Heart right ventricle (tissue), 16 donors: ENCODE measurements around the gene SAXO1. TPM values are rescaled to one million over a fixed set of nuclear protein-coding genes. Genes with fewer than 3 reads are reported as not detected.

Experiments
- ATAC-seq, 8 donors: fragments of 200-7000 bp; cut with Tn5 transposase; one replicate each; pipeline ENCODE4 v1.9.1; 2020; ENCODE audit warnings: mild to moderate bottlenecking in 8 of 8, moderate library complexity in 8 of 8, moderate number of reproducible peaks in 1 of 8
- DNase-seq, 2 donors: peaks; one replicate each; pipeline ENCODE4 v3.0.0-alpha.2; 2020
- H3K27ac ChIP-seq, 10 donors: fragments of 200-600 bp; sonication (generic) in 2 of 10; one replicate each; pipeline versions ENCODE4 v1.5.0 to v1.8.0; 2020 to 2022; ENCODE audit warnings: mild to moderate bottlenecking in 3 of 10
- H3K27me3 ChIP-seq, 7 donors: fragments of 200-600 bp; one replicate each; pipeline ENCODE4 v1.8.0; 2021 to 2022; ENCODE audit warnings: mild to moderate bottlenecking in 2 of 7
- H3K36me3 ChIP-seq, 9 donors: fragments of 200-600 bp; sonication (generic) in 1 of 9; one replicate each; pipeline versions ENCODE4 v1.5.0 to v1.8.0; 2020 to 2022; ENCODE audit warnings: mild to moderate bottlenecking in 2 of 9
- H3K4me1 ChIP-seq, 9 donors: fragments of 200-600 bp; sonication (generic) in 1 of 9; one replicate each; pipeline versions ENCODE4 v1.5.0 to v1.8.0; 2020 to 2022; ENCODE audit warnings: mild to moderate bottlenecking in 4 of 9
- H3K4me3 ChIP-seq, 10 donors: fragments of 200-600 bp; sonication (generic) in 2 of 10; one replicate each; pipeline versions ENCODE4 v1.5.0 to v1.8.0; 2020 to 2022; ENCODE audit warnings: mild to moderate bottlenecking in 7 of 10, moderate library complexity in 2 of 10
- H3K9me3 ChIP-seq, 11 donors: fragments of 200-600 bp in 10 of 11; sonication (generic) in 2 of 11; one replicate each; pipeline versions ENCODE4 v1.5.0 to v1.8.0; 2013 to 2022; ENCODE audit warnings: mild to moderate bottlenecking in 2 of 11, control low read depth in 1 of 11, moderate library complexity in 1 of 11
- CTCF ChIP-seq, 9 donors: fragments of 200-600 bp; sonication (generic) in 2 of 9; IDR thresholded peaks; one replicate each; pipeline versions ENCODE4 v1.5.0 to v1.8.0; 2021 to 2022; ENCODE audit warnings: antibody characterized with exemption in 9 of 9, mild to moderate bottlenecking in 5 of 9, moderate library complexity in 1 of 9
- WGBS, 2 donors: extraction: QIAGEN DNeasy Blood & Tissue Kit; methylation state at CpG; one replicate each; pipeline ENCODE4 v1.1.7; 2013; ENCODE audit warnings: inconsistent platforms in 1 of 2; 5-methylcytosine and 5-hydroxymethylcytosine counted together
- intact Hi-C, 10 donors: fragments of 100-400 bp; cut with DNase I; formaldehyde crosslinking; loops; one replicate each; pipeline versions ENCODE4 v1.11.1 to v1.14.2; 2022
- polyA plus RNA-seq, 2 donors: library from polyadenylated mRNA; stranded (reverse); fragments of 200-250 nt; gene quantifications; one replicate each; pipeline ENCODE4 v1.2.3, GENCODE V29; 2013
- total RNA-seq, 10 donors: library from RNA; stranded (reverse); fragmentation: NEBNext Ultra II Directional in 3 of 10; extraction: Animal tissue kit (Norgen Biotek cat#: 25700) in 3 of 10; gene quantifications; one replicate each; pipeline versions ENCODE4 v1.2.1 to v1.2.4, GENCODE V29; 2021 to 2023
- donor health status: Arrhythmogenic right ventricular cardiomyopathy.
- donor health status: ischemic (EF 13 %, LVEDD 7.1; RV severe dilation, severe dysfunction).
- donor health status: healthy with polysubstance abuse.
- donor health status: DM: no; HTN: yes; CAD: no.
- donor health status: DM: no; HTN: no; CAD: no.
- donor health status: ischemic (EF 25% LVEDD 6.9; RV normal size, moderate dysfunction).
- donor health status: ischemic (EF 25% LVEDD 5.7; RV mildly dilated, moderate dysfunction).
- donor health status: healthy.
- donor health status: DM: yes; HTN: yes; CAD: no.
- donor health status: Ischemic cardiomyopathy.
- donor health status: ischemic (EF 35%, LVEDD 5.7; RV mildly dilated, moderate dysfunction).
- donor health status: nonischemic (EF 11% LVEDD 7.7; RV severe dilation, severe dysfunction).
- donor health status: DM: yes; HTN: yes; CAD: no.
- donor health status: PGD.
- donor health status: ischemic (EF 29% LVEDD 5.4; RV normal size, mild dysfunction).
- donor health status: nonischemic (EF 23%, LVEDD 6.1; RV moderate dilation, normal function).

SAXO1 gene
- total and polyA plus RNA-seq, 12 donors, result 0.06 TPM; not detected in 11

GRCh38 chr9:18951936-18952335, 81.1 kb downstream of the SAXO1 start:
- TF ChIP-seq CTCF (IDR thresholded peaks at IDR 0.05), result no peak
- ATAC-seq (no peak), DNase-seq (no peak)
- Histone ChIP-seq H3K4me3 (no peak overlapping the region), H3K27ac (no peak overlapping the region), H3K36me3 (no peaks in the 10 kb centered on the region), H3K4me1 (peaks cover 0 to 3% (median 0%) of the 10 kb centered on the region in 9 donors), H3K9me3 (no peaks in the 10 kb centered on the region), H3K27me3 (no peaks in the 10 kb centered on the region)
- 91 to 94% methylated on average over 1 of the region's 1 CpG for WGBS, 2 donors
- intact Hi-C loops, result no loop called here

- WGBS, 2 donors, result 75 to 80% methylated on average over 4 of the region's 4 CpGs
- DNase-seq, result no peak
- Histone ChIP-seq H3K27ac (no peak overlapping the region), H3K4me3 (no peak overlapping the region), H3K9me3 (no peaks in the 10 kb centered on the region), H3K36me3 (no peaks in the 10 kb centered on the region), H3K4me1 (peaks cover 0 to 6% (median 3%) of the 10 kb centered on the region in 9 donors), H3K27me3 (peaks cover 0 to 5% (median 0%) of the 10 kb centered on the region in 7 donors)
- ATAC-seq, result no peak
- intact Hi-C loops, result loop anchor here in 1 of 10 donors (10.0 kb wide), 1 partner anchor 83 kb away; no protein-coding TSS in a partner anchor
- TF ChIP-seq CTCF (IDR thresholded peaks at IDR 0.05), result no peak
Observed at GRCh38 chr9:18947892-18948339, 85.1 kb downstream of the SAXO1 start.

DNA sequence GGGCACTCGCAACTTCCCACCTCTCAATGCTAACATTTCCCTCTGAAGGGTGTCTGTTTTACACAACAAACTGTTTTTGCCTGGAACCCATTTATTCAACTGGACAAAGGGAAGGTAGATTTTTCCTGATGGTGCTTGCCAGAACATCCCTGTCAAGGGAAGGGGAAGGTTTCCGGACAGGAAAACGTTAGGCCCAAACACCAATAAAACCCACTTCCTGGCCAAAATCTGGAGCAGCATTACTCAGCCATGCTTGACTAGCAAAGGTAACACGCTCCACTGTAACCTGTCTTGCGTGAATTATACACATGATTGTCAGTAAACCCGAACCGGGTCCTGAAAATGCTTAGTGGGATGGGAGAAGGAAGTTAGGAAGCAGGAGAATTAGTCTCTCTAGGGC, 90.2 kb downstream of the SAXO1 start:
- no peaks in the 10 kb centered on the region for H3K9me3 ChIP-seq
- no peak for TF ChIP-seq CTCF (IDR thresholded peaks at IDR 0.05)
- peak overlapping the region in 2 of 10 donors; percentile 29 to 50 for H3K27ac ChIP-seq
- H3K27me3 ChIP-seq, result peaks cover 0 to 10% (median 0%) of the 10 kb centered on the region in 7 donors
- intact Hi-C loops, result loop anchor here in 1 of 10 donors (10.0 kb wide), 1 partner anchor 78 kb away; no protein-coding TSS in a partner anchor
- no peak overlapping the region for H3K4me3 ChIP-seq
- H3K36me3 ChIP-seq, result no peaks in the 10 kb centered on the region
- peak in 1 of 2 donors; percentile 9 for DNase-seq
- peaks cover 0 to 24% (median 4%) of the 10 kb centered on the region in 9 donors for H3K4me1 ChIP-seq
- WGBS, 2 donors, result 56 to 73% methylated on average over 7 of the region's 7 CpGs
- peak in 4 of 8 donors; percentile 38 to 69 (median 58) for ATAC-seq

DNA sequence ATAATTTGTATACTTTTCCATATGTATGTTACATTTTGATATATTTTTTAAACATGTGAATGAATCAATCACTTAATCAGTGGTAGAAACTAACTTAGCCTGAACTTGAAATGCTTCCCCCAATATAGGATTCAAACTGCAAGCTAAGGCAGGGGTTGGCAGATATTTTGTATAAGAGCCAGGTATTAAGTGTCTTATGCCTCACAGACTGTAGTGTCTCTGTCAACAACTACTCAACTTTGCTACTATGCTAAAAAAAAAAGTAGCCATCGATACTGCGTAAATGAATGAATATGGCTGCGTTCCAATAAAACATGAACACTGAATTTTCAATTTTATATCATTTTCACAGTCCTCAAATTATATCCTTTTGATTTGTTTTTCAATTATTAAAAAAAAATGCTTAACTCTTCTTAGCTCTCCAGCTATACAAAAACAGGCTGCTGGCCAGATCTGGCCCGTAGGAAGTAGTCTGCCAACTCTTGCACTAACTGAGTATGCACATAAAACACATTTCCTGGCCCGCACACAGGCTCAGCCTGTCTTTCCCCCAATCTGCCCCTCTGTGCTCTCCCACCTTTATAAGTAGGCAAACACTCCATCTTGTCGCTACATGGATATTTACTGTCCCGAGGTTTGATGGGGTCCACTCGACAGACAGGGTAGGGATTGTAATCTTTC, 91.8 kb downstream of the SAXO1 start:
- no peak for TF ChIP-seq CTCF (IDR thresholded peaks at IDR 0.05)
- Histone ChIP-seq H3K9me3 (no peaks in the 10 kb centered on the region), H3K36me3 (no peaks in the 10 kb centered on the region), H3K4me1 (peaks cover 0 to 24% (median 4%) of the 10 kb centered on the region in 9 donors), H3K27ac (no peak overlapping the region), H3K4me3 (no peak overlapping the region), H3K27me3 (peaks cover 0 to 10% (median 0%) of the 10 kb centered on the region in 7 donors)
- WGBS, 2 donors, result 49 to 66% methylated on average over 8 of the region's 8 CpGs
- DNase-seq (peak in 1 of 2 donors; percentile 15), ATAC-seq (peak in 4 of 8 donors; percentile 27 to 79 (median 52))
- intact Hi-C loops, result loop anchor here in 1 of 10 donors (10.0 kb wide), 1 partner anchor 76 kb away; no protein-coding TSS in a partner anchor
